ENCODE results near the gene DHX30. TPM values are rescaled to one million over a fixed set of nuclear protein-coding genes. Genes with fewer than 3 reads are reported as not detected.

The DHX30 gene
- polyA plus RNA-seq, 1 of the 3 experiments (the other 2 are of a cell fraction), result 86.3 TPM

DNA sequence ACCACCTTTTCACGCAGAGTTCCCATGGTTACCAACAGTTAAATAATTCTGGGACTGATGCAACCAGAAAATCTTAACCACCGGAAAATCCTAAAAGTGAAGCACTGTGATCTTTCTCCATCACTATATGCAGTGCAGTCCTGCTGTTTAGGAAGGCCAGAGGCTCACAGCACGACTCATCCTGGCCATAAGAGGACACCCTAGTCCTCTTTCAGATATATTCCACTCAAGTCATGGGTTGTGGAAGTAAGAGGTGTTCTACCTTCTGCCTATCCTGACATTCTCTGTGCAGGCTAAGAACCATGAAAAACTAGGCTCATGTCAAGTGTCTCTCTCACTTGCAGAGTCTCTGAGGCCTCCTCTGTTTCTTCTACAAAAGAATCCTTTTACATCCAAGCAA lies 67.2 kb downstream of the DHX30 start:
- no peaks in the 10 kb centered on the region for H3K27me3 ChIP-seq (ENCODE audit: insufficient read depth)
- no peak overlapping the region for H3K4me2 ChIP-seq
- 97% methylated on average over 3 of the region's 3 CpGs for WGBS (ENCODE audit: low lambda C conversion rate)
- no peaks in the 10 kb centered on the region for H4K20me1 ChIP-seq (ENCODE audit: insufficient read depth)
- H3K9me2 ChIP-seq, result no peaks in the 10 kb centered on the region
- H3K4me3 ChIP-seq (ENCODE audit: low read depth in 2 of 2, low read length in 1 of 2), result no peak overlapping the region
- ChIA-PET POLR2A (no interaction called here), CTCF (interaction anchor here (1.3 to 5.8 kb wide), 2 partner anchors 33 to 281 kb away, joined by 3 to 16 read pairs; no protein-coding TSS in a partner anchor)
- no peaks in the 10 kb centered on the region for H3K4me1 ChIP-seq (ENCODE audit: control insufficient read depth in 1 of 2, insufficient read depth in 2 of 2, low read depth in 1 of 2, low read length in 1 of 2)
- H2AFZ ChIP-seq (ENCODE audit: low read depth), result no peak overlapping the region
- no peak for TF ChIP-seq FOXM1 (IDR thresholded peaks at IDR 0.05; ENCODE audit: low read depth)
- no peak for TF ChIP-seq EP300 (IDR thresholded peaks at IDR 0.05; ENCODE audit: borderline replicate concordance in 1 of 2, low read depth in 1 of 2, low read length in 1 of 2)
- TF ChIP-seq, protein P1, sequence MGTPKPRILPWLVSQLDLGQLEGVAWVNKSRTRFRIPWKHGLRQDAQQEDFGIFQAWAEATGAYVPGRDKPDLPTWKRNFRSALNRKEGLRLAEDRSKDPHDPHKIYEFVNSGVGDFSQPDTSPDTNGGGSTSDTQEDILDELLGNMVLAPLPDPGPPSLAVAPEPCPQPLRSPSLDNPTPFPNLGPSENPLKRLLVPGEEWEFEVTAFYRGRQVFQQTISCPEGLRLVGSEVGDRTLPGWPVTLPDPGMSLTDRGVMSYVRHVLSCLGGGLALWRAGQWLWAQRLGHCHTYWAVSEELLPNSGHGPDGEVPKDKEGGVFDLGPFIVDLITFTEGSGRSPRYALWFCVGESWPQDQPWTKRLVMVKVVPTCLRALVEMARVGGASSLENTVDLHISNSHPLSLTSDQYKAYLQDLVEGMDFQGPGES (IDR thresholded peaks at IDR 0.05; ENCODE audit: low read depth, low read length), result no peak
- TF ChIP-seq, protein P2, sequence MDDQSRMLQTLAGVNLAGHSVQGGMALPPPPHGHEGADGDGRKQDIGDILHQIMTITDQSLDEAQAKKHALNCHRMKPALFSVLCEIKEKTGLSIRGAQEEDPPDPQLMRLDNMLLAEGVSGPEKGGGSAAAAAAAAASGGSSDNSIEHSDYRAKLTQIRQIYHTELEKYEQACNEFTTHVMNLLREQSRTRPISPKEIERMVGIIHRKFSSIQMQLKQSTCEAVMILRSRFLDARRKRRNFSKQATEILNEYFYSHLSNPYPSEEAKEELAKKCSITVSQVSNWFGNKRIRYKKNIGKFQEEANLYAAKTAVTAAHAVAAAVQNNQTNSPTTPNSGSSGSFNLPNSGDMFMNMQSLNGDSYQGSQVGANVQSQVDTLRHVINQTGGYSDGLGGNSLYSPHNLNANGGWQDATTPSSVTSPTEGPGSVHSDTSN (IDR thresholded peaks at IDR 0.05), result no peak
- TF ChIP-seq FOXJ3 (CRISPR knock-in tag; IDR thresholded peaks at IDR 0.05), result no peak
- peaks cover 66 to 67% of the 10 kb centered on the region in 2 experiments for H3K36me3 ChIP-seq (replicated peaks in 1 of 2; ENCODE audit: control insufficient read depth in 1 of 2, insufficient read depth in 2 of 2, low read length in 1 of 2)
- H3K9me3 ChIP-seq, result no peaks in the 10 kb centered on the region
- H3F3A ChIP-seq (replicated peaks; ENCODE audit: insufficient read depth), result no peaks in the 10 kb centered on the region
- H3K79me2 ChIP-seq (ENCODE audit: insufficient read depth), result peaks cover 11% of the 10 kb centered on the region; the same call in 1 of the 2 replicates
- H3K9ac ChIP-seq, result no peak overlapping the region
- DNase-seq, result no peak
- H3K27ac ChIP-seq (ENCODE audit: low read depth in 2 of 2, low read length in 1 of 2), result no peak overlapping the region

- Histone ChIP-seq H3K9ac (no peak overlapping the region), H3F3A (replicated peaks; ENCODE audit: insufficient read depth) (no peaks in the 10 kb centered on the region), H3K4me1 (ENCODE audit: control insufficient read depth in 1 of 2, insufficient read depth in 2 of 2, low read depth in 1 of 2, low read length in 1 of 2) (no peaks in the 10 kb centered on the region), H3K9me2 (no peaks in the 10 kb centered on the region), H4K20me1 (ENCODE audit: insufficient read depth) (no peaks in the 10 kb centered on the region), H3K36me3 (replicated peaks in 1 of 2; ENCODE audit: control insufficient read depth in 1 of 2, insufficient read depth in 2 of 2, low read length in 1 of 2) (peaks cover 69 to 71% of the 10 kb centered on the region in 2 experiments), H3K27ac (ENCODE audit: low read depth in 2 of 2, low read length in 1 of 2) (no peak overlapping the region), H3K27me3 (ENCODE audit: insufficient read depth) (no peaks in the 10 kb centered on the region), H3K79me2 (ENCODE audit: insufficient read depth) (peaks cover 12% of the 10 kb centered on the region; the same call in 1 of the 2 replicates), H3K4me2 (no peak overlapping the region), H3K9me3 (no peaks in the 10 kb centered on the region), H3K4me3 (ENCODE audit: low read depth in 2 of 2, low read length in 1 of 2) (no peak overlapping the region), H2AFZ (ENCODE audit: low read depth) (no peak overlapping the region)
- POLR2A ChIA-PET, result no interaction called here
- DNase-seq, result no peak
- CTCF ChIA-PET, result interaction anchor here (1.0 to 5.8 kb wide), 2 partner anchors 119 to 281 kb away, joined by 3 to 16 read pairs; no protein-coding TSS in a partner anchor
- WGBS (ENCODE audit: low lambda C conversion rate), result 95% methylated on average over 12 of the region's 12 CpGs
- TF ChIP-seq EZH2phosphoT487 (IDR thresholded peaks at IDR 0.05; ENCODE audit: borderline replicate concordance, low read depth), result no peak
- TF ChIP-seq, protein P3, sequence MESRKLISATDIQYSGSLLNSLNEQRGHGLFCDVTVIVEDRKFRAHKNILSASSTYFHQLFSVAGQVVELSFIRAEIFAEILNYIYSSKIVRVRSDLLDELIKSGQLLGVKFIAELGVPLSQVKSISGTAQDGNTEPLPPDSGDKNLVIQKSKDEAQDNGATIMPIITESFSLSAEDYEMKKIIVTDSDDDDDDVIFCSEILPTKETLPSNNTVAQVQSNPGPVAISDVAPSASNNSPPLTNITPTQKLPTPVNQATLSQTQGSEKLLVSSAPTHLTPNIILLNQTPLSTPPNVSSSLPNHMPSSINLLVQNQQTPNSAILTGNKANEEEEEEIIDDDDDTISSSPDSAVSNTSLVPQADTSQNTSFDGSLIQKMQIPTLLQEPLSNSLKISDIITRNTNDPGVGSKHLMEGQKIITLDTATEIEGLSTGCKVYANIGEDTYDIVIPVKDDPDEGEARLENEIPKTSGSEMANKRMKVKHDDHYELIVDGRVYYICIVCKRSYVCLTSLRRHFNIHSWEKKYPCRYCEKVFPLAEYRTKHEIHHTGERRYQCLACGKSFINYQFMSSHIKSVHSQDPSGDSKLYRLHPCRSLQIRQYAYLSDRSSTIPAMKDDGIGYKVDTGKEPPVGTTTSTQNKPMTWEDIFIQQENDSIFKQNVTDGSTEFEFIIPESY (IDR thresholded peaks at IDR 0.05; ENCODE audit: borderline replicate concordance, low read depth), result no peak
- no peak for TF ChIP-seq MAX (IDR thresholded peaks at IDR 0.05; ENCODE audit: low read depth)
- TF ChIP-seq RXRA (IDR thresholded peaks at IDR 0.05; ENCODE audit: borderline replicate concordance, low read depth), result no peak
- no peak for TF ChIP-seq TEAD4 (IDR thresholded peaks at IDR 0.05; ENCODE audit: borderline replicate concordance, insufficient read depth)
- no peak for TF ChIP-seq JUND (IDR thresholded peaks at IDR 0.05)
- no peak for TF ChIP-seq ELF1 (IDR thresholded peaks at IDR 0.05)
- no peak for TF ChIP-seq MEF2A (IDR thresholded peaks at IDR 0.05; ENCODE audit: borderline replicate concordance, low read depth)
- no peak for TF ChIP-seq SMC3 (IDR thresholded peaks at IDR 0.05; ENCODE audit: low read depth, low read length)
- TF ChIP-seq RFX5 (IDR thresholded peaks at IDR 0.05; ENCODE audit: low read length), result no peak
- TF ChIP-seq NFIC (IDR thresholded peaks at IDR 0.05; ENCODE audit: borderline replicate concordance), result no peak
- no peak for TF ChIP-seq USF2 (IDR thresholded peaks at IDR 0.05; ENCODE audit: borderline replicate concordance, low read depth, low read length)
- no peak for TF ChIP-seq RCOR1 (IDR thresholded peaks at IDR 0.05; ENCODE audit: low read length)
- no peak for TF ChIP-seq MXI1 (IDR thresholded peaks at IDR 0.05; ENCODE audit: low read depth, low read length)
- TF ChIP-seq GATA2 (CRISPR knock-in tag; IDR thresholded peaks at IDR 0.05), result no peak
Observed at GRCh38 chr3:47870702-47871260, 67.8 kb downstream of the DHX30 start.
